ENCODE measurements around the gene ARID1B.
A peak's percentile ranks its signal among the peaks of the same experiment; 100 is the strongest.

The ARID1B gene

DNA sequence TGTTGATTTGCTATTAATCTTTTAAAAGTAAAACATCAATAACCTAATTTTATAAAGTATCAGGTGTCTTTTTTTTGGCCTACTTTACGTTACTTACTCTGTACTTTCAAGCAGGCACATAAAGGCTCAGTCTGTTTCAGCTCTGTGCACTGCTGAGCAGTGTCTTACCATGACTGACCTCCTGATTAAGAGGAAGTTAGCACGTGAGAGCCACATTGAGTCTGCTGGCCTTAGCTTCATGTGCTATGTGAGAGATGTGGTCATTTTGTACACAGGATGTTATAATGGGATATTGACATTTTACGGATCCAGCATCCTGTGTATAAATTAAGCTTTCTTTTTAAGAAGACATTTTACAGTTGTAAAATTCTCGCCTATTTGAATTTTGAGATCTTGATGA lies 31.9 kb downstream of the ARID1B start:
- peak; percentile 27 for DNase-seq (ENCODE audit: low read depth)

DNA sequence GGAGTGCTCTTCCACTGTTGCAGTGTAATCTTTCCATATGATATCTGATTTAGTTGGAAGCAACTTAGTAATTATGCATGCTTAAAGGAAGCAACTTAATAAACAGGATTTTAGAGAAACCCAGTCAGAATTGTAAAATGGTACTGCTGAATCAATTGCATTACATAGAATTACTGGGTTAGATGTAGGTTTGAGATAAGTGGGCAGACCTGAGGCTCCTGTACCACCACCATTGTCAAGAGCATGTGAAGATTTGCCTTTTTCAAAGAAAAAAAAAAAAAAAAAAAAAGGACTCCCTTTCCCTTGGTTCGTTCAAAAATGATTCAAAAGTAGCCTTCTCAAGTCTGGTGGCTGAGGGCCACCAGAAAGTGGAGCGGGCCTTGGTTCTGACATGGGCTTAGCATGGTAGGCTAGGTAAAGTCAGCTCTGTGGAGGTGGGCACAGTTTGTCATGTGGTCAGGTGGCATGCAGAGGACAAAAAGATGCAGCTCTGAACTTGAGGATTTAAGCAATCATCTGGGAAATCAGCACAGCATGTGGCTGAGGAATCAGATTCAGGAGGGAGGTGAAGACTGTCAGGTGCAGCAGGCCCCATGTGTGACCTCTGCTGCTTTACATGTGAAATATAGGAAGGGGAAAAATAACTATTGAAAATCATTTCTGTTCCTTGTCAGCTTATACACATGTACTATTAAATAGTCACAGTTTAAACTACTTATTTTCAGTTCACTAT lies 32.4 kb downstream of the ARID1B start:
- no peak overlapping the region for H3K4me3 ChIP-seq (ENCODE audit: control insufficient read depth, low read depth, low read length)
- TF ChIP-seq, protein P1, sequence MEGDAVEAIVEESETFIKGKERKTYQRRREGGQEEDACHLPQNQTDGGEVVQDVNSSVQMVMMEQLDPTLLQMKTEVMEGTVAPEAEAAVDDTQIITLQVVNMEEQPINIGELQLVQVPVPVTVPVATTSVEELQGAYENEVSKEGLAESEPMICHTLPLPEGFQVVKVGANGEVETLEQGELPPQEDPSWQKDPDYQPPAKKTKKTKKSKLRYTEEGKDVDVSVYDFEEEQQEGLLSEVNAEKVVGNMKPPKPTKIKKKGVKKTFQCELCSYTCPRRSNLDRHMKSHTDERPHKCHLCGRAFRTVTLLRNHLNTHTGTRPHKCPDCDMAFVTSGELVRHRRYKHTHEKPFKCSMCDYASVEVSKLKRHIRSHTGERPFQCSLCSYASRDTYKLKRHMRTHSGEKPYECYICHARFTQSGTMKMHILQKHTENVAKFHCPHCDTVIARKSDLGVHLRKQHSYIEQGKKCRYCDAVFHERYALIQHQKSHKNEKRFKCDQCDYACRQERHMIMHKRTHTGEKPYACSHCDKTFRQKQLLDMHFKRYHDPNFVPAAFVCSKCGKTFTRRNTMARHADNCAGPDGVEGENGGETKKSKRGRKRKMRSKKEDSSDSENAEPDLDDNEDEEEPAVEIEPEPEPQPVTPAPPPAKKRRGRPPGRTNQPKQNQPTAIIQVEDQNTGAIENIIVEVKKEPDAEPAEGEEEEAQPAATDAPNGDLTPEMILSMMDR (IDR thresholded peaks at IDR 0.05; ENCODE audit: control insufficient read depth, insufficient read depth, low read depth, low read length, missing control alignments): no peak
- no peak for DNase-seq (ENCODE audit: low read depth)

More for the DNA sequence above, 31.9 kb downstream of the ARID1B start:
- no peak overlapping the region for H3K4me3 ChIP-seq (ENCODE audit: control insufficient read depth, low read depth, low read length)
- TF ChIP-seq, protein P1 (IDR thresholded peaks at IDR 0.05; ENCODE audit: control insufficient read depth, insufficient read depth, low read depth, low read length, missing control alignments): no peak

- no peak for DNase-seq (ENCODE audit: low read depth)
- H3K4me3 ChIP-seq (ENCODE audit: control insufficient read depth, low read depth, low read length): no peak overlapping the region
- TF ChIP-seq, protein P1 (IDR thresholded peaks at IDR 0.05; ENCODE audit: control insufficient read depth, insufficient read depth, low read depth, low read length, missing control alignments): no peak
These were observed 36.9 kb downstream of the ARID1B start for GRCh38 chr6:156814036-156814581.

- DNase-seq (ENCODE audit: low read depth): no peak
- TF ChIP-seq, protein P1 (IDR thresholded peaks at IDR 0.05; ENCODE audit: control insufficient read depth, insufficient read depth, low read depth, low read length, missing control alignments): no peak
- H3K4me3 ChIP-seq (ENCODE audit: control insufficient read depth, low read depth, low read length): no peak overlapping the region
These were observed 39.3 kb downstream of the ARID1B start for GRCh38 chr6:156816505-156816904.

- H3K4me3 ChIP-seq (ENCODE audit: control insufficient read depth, low read depth, low read length): no peak overlapping the region
- TF ChIP-seq, protein P1 (IDR thresholded peaks at IDR 0.05; ENCODE audit: control insufficient read depth, insufficient read depth, low read depth, low read length, missing control alignments): no peak
These were observed 43.1 kb downstream of the ARID1B start for GRCh38 chr6:156820089-156820798.

GRCh38 chr6:156821707-156822106 lies 44.5 kb downstream of the ARID1B start:
- TF ChIP-seq, protein P1 (IDR thresholded peaks at IDR 0.05; ENCODE audit: control insufficient read depth, insufficient read depth, low read depth, low read length, missing control alignments): no peak

More at GRCh38 chr6:156820089-156820798, 43.1 kb downstream of the ARID1B start:
- no peak for DNase-seq (ENCODE audit: low read depth)

More at GRCh38 chr6:156821707-156822106, 44.5 kb downstream of the ARID1B start:
- no peak overlapping the region for H3K4me3 ChIP-seq (ENCODE audit: control insufficient read depth, low read depth, low read length)
- DNase-seq (ENCODE audit: low read depth): no peak
